ENCODE data around the gene LRP1B. TPM values are rescaled to one million over a fixed set of nuclear protein-coding genes. Genes with fewer than 3 reads are reported as not detected.
A peak's percentile ranks its signal among the peaks of the same experiment; 100 is the strongest.

Gene LRP1B
- total RNA-seq, 1 donor from 2014 or later = not detected

DNA sequence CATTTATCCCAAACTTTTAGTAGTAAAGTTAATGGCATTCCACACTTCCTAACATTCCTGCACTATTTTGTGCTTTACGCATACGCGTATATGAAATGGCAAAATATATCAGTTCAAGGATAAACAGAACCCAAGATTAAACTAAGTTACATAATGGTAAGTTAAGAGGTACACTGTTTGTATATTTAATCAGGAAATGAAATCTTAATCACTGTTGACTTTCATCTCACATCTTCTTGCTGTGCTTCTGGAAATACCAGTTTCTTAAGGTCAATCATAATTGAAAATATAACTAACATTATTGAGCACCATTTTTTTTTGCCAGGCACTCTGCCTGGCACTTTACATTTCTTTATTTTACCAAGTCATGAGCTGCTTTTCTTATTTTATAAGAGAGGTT lies 565.2 kb downstream of the LRP1B start:
- no peak overlapping the region for H3K27ac Mint-ChIP-seq
- CTCF ChIA-PET = no interaction called here
- TF ChIP-seq, protein P1, sequence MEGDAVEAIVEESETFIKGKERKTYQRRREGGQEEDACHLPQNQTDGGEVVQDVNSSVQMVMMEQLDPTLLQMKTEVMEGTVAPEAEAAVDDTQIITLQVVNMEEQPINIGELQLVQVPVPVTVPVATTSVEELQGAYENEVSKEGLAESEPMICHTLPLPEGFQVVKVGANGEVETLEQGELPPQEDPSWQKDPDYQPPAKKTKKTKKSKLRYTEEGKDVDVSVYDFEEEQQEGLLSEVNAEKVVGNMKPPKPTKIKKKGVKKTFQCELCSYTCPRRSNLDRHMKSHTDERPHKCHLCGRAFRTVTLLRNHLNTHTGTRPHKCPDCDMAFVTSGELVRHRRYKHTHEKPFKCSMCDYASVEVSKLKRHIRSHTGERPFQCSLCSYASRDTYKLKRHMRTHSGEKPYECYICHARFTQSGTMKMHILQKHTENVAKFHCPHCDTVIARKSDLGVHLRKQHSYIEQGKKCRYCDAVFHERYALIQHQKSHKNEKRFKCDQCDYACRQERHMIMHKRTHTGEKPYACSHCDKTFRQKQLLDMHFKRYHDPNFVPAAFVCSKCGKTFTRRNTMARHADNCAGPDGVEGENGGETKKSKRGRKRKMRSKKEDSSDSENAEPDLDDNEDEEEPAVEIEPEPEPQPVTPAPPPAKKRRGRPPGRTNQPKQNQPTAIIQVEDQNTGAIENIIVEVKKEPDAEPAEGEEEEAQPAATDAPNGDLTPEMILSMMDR (IDR thresholded peaks at IDR 0.05) = no peak

DNA sequence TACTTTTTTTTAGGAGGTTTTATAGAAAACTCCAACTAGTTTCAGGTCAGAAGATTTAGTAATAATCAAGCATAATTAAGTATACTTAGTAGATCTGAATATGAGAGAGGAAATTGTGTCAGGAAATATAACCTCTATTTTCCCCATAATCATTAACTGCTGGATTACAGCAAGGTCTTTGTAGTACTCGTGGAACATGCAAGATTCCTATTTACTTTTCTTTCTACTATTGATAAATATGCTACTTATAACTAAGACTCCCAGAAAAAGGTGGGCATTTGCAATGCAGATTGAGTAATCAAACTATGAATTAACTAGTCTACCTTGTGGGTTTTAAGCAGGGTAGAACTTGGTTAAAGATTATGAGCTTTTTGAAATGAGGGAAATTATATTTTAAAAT lies 570.1 kb downstream of the LRP1B start:
- Mint-ChIP-seq H3K27ac (no peak overlapping the region), H3K4me1 (no peaks in the 10 kb centered on the region), H3K4me3 (no peak overlapping the region), H3K27me3 (no peaks in the 10 kb centered on the region), H3K36me3 (ENCODE audit: low read depth) (no peaks in the 10 kb centered on the region), H3K9me3 (no peaks in the 10 kb centered on the region)
- intact Hi-C loops (cut with micrococcal nuclease) = no loop called here
- DNase-seq (no peak), ATAC-seq (ENCODE audit: low read depth) (no peak)
- TF ChIP-seq, protein P1 (IDR thresholded peaks at IDR 0.05) = no peak
- CTCF ChIA-PET = no interaction called here
- POLR2A ChIA-PET = no interaction called here

More for the DNA sequence above, 565.2 kb downstream of the LRP1B start:
- ATAC-seq (ENCODE audit: low read depth) (no peak), DNase-seq (no peak)
- POLR2A ChIA-PET = no interaction called here
- no peak overlapping the region for H3K4me3 Mint-ChIP-seq
- H3K4me1 Mint-ChIP-seq = no peaks in the 10 kb centered on the region
- no peaks in the 10 kb centered on the region for H3K27me3 Mint-ChIP-seq
- intact Hi-C loops (cut with micrococcal nuclease) = no loop called here
- H3K9me3 Mint-ChIP-seq = no peaks in the 10 kb centered on the region
- H3K36me3 Mint-ChIP-seq (ENCODE audit: low read depth) = no peaks in the 10 kb centered on the region

DNA sequence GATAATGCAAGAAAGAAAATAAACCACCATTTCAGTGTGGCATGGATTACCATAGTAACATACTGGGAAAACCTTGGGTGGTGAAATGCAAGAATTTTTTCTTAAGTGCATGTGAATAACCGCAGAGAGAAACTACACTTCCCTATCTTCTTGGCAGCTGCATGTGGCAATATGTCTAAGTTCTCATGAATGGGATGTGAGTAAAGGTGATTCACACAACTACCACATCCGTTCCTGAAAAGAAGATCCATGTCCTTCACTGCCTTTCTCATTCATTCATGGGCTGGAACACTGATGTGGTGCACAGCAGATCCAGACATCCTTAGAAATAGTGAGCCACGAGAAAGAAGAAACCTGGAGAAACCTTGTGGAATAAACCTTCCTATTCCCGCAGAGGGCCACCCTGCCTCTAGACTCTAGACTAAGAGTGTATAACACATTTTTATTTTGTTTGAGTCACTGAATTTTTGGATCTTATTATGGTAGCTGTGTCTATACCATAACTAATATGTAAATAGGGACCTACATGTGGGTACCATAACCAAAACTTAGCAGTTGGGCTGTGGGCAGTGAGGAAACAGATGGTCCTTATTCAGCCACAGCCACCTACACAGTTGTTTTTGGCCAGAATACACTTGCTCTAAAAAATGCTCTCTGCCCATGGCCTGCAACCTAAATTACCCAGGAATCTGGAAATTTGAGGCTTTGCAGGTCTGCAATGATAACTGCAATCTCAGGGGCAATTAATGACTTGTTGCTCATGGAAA lies 573.3 kb downstream of the LRP1B start:
- TF ChIP-seq, protein P1 (IDR thresholded peaks at IDR 0.05) = no peak
- Mint-ChIP-seq H3K36me3 (ENCODE audit: low read depth) (no peaks in the 10 kb centered on the region), H3K9me3 (no peaks in the 10 kb centered on the region), H3K27ac (no peak overlapping the region), H3K4me1 (no peaks in the 10 kb centered on the region), H3K4me3 (no peak overlapping the region), H3K27me3 (no peaks in the 10 kb centered on the region)
- CTCF ChIA-PET = no interaction called here
- no peak for DNase-seq
- intact Hi-C loops (cut with micrococcal nuclease) = no loop called here
- POLR2A ChIA-PET = no interaction called here
- no peak for ATAC-seq (ENCODE audit: low read depth)

- Mint-ChIP-seq H3K4me3 (no peak overlapping the region), H3K27ac (no peak overlapping the region), H3K27me3 (no peaks in the 10 kb centered on the region), H3K36me3 (ENCODE audit: low read depth) (no peaks in the 10 kb centered on the region), H3K4me1 (no peaks in the 10 kb centered on the region), H3K9me3 (no peaks in the 10 kb centered on the region)
- TF ChIP-seq, protein P1 (IDR thresholded peaks at IDR 0.05) = no peak
- intact Hi-C loops (cut with micrococcal nuclease) = no loop called here
- POLR2A ChIA-PET = no interaction called here
- CTCF ChIA-PET = no interaction called here
- DNase-seq (no peak), ATAC-seq (ENCODE audit: low read depth) (no peak)
These were observed 574.8 kb downstream of the LRP1B start for GRCh38 chr2:141555876-141556470.

DNA sequence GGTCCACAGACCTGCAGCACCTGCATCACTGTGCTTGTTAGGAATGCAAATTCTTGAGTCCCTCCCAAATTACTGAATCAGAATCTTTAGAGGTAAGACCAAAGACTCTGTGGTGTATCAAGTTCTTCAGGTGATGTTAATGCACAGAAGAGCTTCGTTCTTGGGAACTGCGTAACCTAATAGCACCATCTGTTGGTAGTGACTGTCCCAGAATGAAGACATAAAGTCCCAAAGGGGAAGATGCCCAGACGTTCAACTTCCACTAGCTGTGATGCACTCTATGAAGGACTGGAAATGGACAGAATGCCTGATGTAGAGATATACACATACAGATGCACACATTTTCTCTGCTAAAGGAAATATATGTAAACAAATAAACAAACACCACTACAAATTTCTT lies 576.0 kb downstream of the LRP1B start:
- CTCF ChIA-PET = no interaction called here
- no peak overlapping the region for H3K4me3 Mint-ChIP-seq

More for the DNA sequence above, 576.0 kb downstream of the LRP1B start:
- DNase-seq = no peak
- Mint-ChIP-seq H3K4me1 (no peaks in the 10 kb centered on the region), H3K36me3 (ENCODE audit: low read depth) (no peaks in the 10 kb centered on the region), H3K27me3 (no peaks in the 10 kb centered on the region), H3K9me3 (no peaks in the 10 kb centered on the region), H3K27ac (no peak overlapping the region)
- POLR2A ChIA-PET = no interaction called here
- ATAC-seq (ENCODE audit: low read depth) = peak; percentile 49
- TF ChIP-seq, protein P1 (IDR thresholded peaks at IDR 0.05) = no peak
- intact Hi-C loops (cut with micrococcal nuclease) = no loop called here

All from activated B cell treated with CpG ODN at 0.5 μM for 24 hours (primary cell).